Epithelial cell of esophagus (primary cell): ENCODE measurements around the gene EVA1A.
A peak's percentile ranks its signal among the peaks of the same experiment; 100 is the strongest.

Experiments used
- DNase-seq: peaks from one replicate; pipeline ENCODE4 v3.0.0; 2010; ENCODE audit warnings: low read depth
- H3K4me3 ChIP-seq: 2 replicates; pipeline ENCODE4 v1.5.1; 2011; ENCODE audit warnings: mild to moderate bottlenecking, low read length, control low read depth
- TF ChIP-seq, protein P1 (sequence below): IDR thresholded peaks from 2 replicates; pipeline ENCODE4 v1.5.1; 2011; ENCODE audit warnings: low read depth, mild to moderate bottlenecking, low read length, control low read depth, inconsistent platforms; ENCODE audit not compliant: insufficient read depth; ENCODE audit errors: missing control alignments

EVA1A gene

DNA sequence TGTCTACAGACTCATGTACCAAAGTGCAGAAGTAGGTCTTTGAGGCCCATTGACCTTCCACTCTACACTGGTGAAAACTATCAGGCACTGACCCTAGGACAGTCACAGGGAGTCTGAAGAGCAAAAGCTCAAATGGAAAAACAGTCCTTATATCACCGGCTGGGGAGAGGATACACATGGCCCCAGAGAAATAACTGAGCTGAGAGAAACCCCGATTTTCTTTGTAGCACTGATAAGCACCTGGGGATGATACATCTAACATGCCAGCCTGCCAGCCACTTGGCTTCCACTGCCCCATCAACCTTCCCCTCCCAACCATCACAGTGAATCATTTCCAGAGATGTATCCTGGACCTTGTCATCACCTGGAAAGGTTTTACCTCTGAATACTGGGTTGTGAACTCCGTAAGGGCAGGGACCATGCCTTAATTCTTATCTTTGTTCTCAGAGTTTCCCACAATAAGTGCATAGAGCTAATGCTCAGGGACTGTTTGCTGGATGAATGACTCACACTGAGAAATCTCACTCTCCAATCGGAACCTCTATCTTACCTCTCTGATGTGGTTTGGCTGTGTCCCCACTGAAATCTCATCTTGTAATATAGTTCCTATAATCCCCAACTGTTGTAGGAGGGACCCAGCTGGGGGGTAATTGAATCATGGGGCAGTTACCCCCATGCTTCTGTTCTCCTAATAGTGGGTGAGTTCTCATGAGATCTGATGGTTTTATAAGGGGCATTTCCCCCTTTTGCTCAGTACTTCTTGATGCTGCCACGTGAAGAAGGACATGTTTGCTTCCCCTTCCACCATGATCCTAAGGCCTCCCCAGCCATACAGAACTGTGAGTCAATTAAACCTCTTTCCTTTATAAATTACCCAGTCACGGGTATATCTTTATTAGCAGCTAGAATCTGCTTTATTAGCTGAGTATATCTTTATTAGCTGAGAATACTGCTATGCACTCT is 37.1 kb downstream of the EVA1A start:
- H3K4me3 ChIP-seq, result no peak overlapping the region
- TF ChIP-seq, protein P1, sequence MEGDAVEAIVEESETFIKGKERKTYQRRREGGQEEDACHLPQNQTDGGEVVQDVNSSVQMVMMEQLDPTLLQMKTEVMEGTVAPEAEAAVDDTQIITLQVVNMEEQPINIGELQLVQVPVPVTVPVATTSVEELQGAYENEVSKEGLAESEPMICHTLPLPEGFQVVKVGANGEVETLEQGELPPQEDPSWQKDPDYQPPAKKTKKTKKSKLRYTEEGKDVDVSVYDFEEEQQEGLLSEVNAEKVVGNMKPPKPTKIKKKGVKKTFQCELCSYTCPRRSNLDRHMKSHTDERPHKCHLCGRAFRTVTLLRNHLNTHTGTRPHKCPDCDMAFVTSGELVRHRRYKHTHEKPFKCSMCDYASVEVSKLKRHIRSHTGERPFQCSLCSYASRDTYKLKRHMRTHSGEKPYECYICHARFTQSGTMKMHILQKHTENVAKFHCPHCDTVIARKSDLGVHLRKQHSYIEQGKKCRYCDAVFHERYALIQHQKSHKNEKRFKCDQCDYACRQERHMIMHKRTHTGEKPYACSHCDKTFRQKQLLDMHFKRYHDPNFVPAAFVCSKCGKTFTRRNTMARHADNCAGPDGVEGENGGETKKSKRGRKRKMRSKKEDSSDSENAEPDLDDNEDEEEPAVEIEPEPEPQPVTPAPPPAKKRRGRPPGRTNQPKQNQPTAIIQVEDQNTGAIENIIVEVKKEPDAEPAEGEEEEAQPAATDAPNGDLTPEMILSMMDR, result no peak
- peak; percentile 83 for DNase-seq

DNA sequence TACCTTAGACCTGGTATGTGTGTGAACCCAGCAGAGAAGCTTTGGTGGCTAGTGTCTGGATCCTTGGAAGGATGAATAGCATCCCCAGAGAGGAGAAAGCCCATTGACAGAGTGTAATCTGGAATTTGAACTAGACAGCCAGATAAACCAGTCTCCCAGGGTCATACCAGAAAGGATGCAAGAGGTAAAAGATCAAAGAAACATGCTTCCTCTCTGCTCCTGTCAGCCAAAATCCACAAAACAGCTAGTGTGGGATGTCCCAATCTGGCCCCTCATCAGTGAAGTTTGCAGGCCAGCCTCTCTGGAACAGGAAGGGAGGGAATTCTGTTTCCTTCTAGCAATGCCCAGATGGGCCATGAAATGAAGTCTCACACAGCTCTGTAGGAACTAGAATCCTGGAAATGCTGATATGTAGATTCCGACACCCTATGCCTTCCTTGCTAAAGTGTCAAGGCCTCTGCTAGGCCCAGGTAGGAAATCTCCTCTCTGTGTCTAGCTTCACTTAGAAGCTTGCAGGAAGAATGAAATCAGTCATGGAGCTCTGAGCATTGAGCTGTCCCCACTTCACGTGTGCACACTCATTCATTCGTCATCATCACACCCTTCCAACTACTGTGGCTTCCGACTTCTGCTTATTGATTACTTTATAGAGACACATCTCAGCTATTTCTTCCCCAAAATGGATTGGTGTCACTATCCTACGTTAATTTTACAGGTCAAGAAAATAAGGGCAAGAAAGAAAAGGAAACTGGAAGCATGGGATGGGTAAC is 38.0 kb downstream of the EVA1A start:
- TF ChIP-seq, protein P1, result no peak
- no peak overlapping the region for H3K4me3 ChIP-seq
- peak; percentile 27 for DNase-seq

DNA sequence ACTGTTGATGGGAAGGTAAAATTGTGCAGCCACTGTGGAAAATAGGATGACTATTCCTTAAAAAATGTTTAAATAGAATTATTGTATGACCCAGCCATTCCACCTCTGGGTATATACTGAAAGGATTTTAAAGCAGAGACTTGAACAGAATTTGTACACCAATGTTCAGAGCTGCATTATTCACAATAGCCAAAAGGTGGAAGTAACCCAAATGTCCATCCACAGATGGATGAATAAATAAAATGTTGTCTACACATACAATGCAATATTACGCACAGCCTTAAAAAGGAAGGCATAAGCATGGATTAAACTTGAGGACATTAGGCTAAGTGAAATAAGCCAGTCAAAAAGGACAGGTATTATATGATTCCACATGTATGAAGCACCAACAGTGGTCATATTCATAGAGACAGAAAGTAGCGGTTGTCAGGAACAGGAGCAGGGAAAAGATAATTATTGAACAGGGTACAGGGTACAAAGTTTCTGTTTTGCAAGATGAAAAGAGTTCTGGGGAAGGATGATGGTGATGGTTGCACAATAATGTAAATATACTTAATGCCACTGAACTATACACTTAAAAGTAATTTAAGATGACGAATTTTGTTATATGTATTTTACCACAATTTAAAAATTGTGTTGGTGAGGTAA is 39.4 kb downstream of the EVA1A start:
- no peak for DNase-seq
- TF ChIP-seq, protein P1, result no peak
- H3K4me3 ChIP-seq, result no peak overlapping the region

DNA sequence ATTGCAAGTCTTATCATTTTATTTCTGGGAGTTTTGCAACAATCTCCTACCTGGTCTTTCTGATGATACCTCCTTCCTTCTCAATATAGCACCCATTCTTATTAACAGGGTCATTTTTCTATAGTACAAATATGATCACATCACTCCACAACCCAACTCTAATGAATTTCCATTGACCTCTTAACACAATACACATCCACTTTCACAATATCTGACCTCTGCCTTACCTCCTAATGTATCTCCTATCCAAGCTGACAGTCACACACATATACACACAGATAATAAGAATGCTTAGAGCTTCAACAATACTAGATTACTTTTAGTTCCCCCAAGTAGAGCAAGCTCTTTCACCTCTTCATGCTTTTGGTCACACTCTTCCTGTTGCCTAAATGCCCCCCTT is 40.9 kb downstream of the EVA1A start:
- DNase-seq, result no peak
- H3K4me3 ChIP-seq, result no peak overlapping the region
- TF ChIP-seq, protein P1, result no peak

DNA sequence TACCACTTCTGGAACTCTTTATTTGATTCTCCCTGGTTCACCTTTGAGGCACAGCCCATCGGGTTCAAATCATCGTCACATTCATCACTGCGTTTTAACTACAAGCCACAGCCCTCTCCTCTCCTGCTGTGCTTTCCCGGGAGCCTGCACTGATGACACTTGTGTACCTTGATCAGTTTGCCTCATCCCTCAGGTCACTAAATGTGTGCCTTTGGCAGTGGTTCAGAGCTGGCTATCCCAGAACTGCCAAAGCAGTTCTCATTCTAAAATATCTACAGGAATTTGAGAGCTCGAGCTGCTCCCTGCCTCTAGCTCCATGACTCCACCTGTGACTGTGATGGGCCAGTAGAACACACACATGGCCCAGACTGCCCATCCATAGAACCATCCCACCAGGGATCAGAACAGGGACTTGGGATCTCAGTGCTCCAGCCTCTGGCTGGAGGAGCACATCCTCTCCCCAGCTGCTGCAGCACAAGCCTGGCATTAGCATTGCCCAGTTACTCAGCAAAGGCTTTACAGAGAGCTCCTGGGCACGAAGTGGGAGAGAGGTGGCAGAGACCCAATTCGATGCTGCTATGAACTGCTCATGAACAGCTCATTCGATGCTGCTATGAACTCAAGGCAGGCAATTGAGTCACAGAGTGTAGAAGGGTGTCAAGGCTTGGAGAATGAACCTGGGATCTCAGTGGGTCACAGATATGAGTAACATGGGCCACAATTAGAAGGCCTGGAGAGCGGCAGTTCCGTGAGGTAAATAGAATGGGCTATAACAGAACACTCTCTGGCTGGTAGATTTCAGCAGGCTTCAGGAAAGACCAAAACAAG is 41.9 kb downstream of the EVA1A start:
- no peak overlapping the region for H3K4me3 ChIP-seq
- TF ChIP-seq, protein P1, result no peak
- no peak for DNase-seq
